Measurements from ENCODE around the gene CDH23.
A peak's percentile ranks its signal among the peaks of the same experiment; 100 is the strongest.

Gene CDH23

GRCh38 chr10:71542478-71542877, 145.8 kb downstream of the CDH23 start:
- DNase-seq: no peak

DNA sequence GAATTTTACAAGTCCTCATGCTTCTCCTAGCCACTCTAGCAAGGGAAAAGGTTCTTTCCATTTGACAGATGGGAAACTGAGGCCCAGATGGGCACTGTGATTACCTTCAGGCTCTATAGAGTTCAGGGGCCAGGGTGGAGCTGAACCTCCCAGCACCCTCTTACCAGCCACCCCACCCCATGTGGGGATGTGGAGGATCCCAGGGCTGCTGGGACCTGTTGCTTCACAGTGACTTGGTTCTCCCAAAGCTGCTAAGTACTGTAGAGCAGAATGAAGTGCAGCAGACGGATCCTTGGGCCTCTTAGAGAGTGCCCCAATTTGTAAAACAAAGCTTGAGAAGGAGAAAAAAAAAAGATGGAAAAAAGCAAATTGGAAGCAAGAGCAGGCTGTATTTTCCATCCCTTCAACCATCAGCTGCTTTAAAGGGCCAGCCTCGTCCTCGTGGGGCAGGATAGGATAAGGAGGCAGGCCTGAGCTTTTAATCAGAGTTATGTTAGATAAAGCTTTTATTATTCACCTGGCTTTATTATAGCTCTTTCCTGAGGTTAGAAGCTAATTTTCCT, 147.0 kb downstream of the CDH23 start:
- no peak for DNase-seq

DNA sequence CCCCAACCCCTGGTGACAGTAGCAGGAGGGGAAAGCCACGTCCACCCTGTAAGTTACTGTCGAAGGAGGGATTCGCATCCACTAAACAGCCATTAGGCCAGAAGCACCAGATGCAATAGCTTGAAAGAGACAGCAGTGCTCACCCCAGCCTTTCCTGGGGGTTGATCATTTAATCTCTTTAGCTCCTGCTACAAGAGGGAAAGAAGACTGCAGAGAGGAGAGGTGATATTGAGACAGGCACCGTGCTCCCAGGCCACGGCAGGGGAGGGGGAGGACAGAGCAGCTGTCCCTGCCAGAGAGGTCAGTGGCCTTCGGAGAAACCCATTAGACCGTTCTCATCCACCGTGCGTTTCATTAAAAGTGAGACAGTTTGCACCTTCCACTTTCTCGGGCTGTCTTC, 148.3 kb downstream of the CDH23 start:
- no peak for DNase-seq

- no peak for DNase-seq
Observed at GRCh38 chr10:71546220-71546619, 149.5 kb downstream of the CDH23 start.

DNA sequence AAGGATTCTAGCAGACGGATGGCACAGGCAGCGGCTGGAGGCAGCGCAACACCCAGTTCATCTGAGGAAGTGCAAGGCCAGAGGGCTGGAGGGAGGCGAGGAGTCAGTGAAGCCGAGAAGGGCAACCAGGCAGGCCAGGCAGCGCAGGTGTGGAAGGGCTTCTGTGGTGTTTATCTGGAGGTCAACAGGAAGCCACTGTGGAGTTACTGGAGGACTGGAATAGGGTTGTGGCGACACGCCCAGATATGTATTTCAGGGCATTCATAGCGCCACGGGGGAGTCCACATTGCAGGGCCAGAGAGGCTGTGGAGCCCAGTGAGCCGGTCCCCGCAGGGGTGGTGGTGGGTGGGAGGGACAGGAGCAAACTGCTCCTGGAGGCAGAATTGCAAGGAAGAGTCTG, 150.6 kb downstream of the CDH23 start:
- DNase-seq: no peak

DNA sequence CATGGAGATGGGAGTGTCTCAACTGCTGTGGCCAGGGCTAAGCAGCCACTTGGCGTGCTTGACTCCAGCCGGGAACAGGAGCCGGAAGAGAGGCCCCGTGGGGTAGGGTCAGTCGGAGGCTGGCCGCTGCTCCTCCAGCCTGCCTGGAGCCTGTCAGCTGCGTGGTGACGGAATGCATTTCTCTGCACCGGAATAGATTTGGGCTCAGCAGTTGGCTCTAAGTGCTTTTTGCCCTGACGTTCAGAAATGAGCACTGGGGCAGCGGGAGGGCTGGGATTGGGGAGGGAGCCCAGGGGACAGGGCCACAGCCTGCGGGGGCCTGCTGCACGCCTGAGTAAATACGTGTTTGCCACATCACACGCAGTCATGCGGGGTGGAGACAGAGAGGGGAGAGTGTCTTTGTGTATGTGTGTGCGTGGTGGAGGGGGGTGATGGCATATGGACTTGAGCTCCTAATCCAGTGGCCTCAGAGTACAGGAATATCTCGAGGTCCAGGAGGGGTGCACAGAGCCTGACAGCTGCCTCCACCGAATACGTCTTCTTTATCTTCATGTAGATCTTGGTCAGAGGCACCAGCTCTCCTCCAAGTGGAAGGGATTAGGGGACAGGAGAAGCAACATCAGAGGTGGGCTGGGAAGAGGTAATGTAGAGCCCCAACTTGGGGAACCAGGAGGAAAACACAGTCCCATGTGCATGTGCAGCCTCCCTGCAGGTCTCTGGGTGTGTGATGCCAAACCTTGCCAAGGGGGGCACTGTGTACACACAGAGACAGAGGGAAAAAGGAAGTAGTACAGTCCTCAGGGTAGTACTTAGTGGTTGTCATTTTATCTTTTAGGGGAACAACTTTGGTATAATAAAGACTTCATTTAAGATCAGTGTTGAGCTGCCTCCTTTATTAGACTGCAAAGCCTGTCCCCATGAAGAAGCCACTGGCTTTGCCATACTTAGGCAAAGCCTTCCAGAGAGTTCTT, 151.4 kb downstream of the CDH23 start:
- peak; percentile 44 for DNase-seq

GRCh38 chr10:71549766-71550533, 153.2 kb downstream of the CDH23 start:
- DNase-seq: no peak

DNA sequence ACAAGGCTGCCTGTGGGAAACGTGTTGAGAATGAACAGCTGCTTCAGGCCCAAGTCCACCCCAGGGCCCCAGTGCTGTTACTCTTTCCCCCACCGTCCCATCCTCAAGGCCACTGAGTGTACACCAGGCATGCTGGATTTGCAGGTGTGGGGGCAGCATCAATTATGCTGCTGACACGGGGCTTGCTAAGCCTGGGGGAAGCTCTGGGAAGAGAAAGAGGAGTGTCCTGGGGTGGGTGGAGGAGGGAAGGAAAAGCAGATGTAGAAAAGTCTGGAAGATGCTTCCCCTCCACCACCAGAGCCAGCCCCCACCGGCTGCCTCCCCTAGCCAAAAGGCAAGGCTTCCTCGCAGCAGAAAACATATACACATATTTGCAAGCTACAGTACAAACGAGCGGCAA, 153.9 kb downstream of the CDH23 start:
- no peak for DNase-seq

- DNase-seq: no peak
Observed at GRCh38 chr10:71551970-71552369, 155.2 kb downstream of the CDH23 start.

- no peak for DNase-seq
Observed at GRCh38 chr10:71553432-71553831, 156.7 kb downstream of the CDH23 start.

- no peak for DNase-seq
Observed at GRCh38 chr10:71554671-71555070, 158.0 kb downstream of the CDH23 start.

DNA sequence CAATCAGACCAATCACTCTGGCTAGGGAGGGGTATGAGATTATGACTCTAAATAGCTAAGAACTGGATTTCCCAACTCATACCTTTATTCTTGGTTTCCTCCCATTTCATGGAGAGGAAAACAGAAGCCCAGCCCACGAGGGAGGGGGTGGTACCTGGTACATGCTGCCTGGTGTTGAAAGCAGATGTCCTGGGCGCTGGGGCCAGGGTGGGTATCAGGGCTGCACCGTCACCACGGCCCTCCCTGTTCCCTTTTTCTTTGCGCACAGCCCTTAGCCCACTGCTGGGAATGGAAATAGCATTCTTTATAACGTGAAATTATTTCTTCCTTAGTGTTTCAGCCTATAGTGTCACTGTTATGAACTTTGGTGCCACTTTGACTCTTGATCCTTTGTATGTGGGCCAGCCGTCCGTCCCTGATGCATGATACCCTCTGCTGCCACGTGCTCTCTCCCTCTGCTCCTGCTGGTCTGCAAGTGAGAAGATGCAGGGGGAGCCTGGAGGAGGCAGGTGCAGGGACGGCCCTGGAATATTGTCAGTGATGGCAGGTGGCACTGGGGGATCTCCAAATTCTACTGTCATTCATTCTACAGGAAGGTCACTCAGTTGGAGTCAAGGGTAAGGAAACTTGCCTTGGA, 158.5 kb downstream of the CDH23 start:
- no peak for DNase-seq

- DNase-seq: no peak
Observed at GRCh38 chr10:71555724-71556119, 159.0 kb downstream of the CDH23 start.

- no peak for DNase-seq
Observed at GRCh38 chr10:71558991-71559390, 162.3 kb downstream of the CDH23 start.

DNA sequence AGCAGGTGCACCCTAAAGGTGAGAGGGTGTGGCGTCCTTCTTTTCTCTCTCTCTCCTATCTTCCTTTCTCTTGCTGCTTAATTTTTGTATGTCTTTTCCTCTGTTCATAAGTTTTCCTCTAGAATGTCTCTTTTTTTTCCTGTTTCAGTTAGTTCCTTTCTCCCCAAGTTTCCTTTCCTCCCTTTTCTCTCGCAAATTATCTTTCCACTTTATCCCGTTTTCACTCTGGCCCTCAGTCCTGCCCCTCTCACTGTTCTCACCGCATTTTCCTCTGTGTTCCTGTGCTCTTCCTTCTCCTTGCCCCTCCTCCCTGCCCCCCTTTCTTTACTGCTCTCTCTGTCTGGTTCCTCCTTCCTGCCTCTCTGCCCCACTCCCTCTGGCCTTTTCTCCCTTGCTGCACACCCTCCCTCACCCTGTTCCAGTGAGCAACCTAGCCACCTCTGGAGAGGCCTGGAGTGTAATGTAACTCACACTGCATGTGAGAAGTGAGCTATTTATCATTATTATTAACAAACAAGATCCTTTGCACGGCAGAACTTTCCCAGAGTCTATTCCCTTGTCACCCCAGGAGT, 164.4 kb downstream of the CDH23 start:
- DNase-seq: no peak

GRCh38 chr10:71562181-71562580, 165.5 kb downstream of the CDH23 start:
- DNase-seq: no peak

GRCh38 chr10:71562904-71563303, 166.2 kb downstream of the CDH23 start:
- no peak for DNase-seq

- no peak for DNase-seq
Observed at GRCh38 chr10:71564194-71564820, 167.6 kb downstream of the CDH23 start.

DNA sequence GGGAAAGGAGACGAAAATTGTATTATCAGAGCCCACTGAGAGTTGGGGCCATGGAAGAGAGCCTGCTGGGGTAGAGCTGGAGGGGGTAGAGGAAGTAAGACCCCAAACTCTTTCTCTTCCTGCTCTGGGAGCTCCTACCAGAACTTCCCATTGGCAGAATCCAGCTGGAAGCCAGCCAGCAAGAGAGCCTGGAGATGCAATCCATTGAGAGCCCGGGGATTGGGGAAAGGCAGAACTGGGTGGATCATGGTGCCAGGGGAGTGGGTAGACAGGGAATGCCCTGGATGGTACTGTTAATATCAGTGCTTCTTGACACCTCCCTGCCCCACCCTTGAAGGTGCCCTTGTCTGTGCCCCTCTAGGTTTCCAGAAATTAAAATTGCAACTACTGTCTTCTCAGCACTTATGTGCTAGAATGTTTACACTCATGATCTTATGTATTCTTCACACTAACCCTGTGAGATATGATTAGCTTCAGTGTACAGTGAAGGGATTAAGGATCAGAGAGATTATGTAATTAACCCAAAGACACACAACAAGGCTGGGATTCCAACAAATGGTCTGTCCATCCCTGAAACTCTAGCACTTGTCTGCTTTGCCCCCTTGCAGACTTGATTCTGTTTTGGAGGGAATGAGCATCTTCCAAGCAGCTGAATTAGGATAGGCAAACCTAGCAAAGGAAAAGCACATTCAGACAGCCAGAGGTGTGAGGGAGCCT, 168.7 kb downstream of the CDH23 start:
- no peak for DNase-seq

DNA sequence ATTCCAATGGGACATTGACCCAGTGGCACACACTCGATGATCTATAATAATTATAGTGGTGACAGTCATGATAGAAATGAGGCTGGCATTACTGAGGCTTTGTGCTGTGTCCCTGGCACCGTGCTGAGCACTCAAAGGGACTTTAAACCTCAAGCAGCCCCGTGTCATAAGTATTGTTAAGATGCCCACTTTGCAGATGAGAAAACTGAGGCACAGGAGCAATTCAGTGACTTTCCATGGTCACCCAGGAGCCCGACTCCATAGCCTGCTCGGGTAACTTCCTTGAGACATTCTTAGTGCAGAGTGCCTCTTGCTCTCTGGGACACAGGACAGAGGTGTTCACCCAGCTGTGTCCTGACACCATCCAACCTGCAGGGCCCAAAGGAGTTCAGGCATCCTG, 170.3 kb downstream of the CDH23 start:
- no peak for DNase-seq

GRCh38 chr10:71568896-71569492, 172.3 kb downstream of the CDH23 start:
- DNase-seq: no peak
